Cardiac fibroblast (primary cell): ENCODE measurements around the gene CORT.

Experiments used
- DNase-seq, 2 donors: peaks; one replicate each; pipeline versions ENCODE4 v3.0.0 to v3.0.0-alpha.2; 2010; ENCODE audit warnings: low read depth in 2 of 2
- H3K4me3 ChIP-seq, 2 donors: replicated peaks in 1 of 2; 1 replicate in 1 of 2; 2 replicates in 1 of 2; pipeline ENCODE4 v1.5.1; 2011; ENCODE audit warnings: low read depth in 2 of 2, low read length in 2 of 2, mild to moderate bottlenecking in 2 of 2, moderate library complexity in 1 of 2
- CTCF ChIP-seq: IDR thresholded peaks from one replicate; pipeline ENCODE4 v1.5.1; 2011; ENCODE audit warnings: low read depth, mild to moderate bottlenecking, low read length, inconsistent platforms

CORT gene

DNA sequence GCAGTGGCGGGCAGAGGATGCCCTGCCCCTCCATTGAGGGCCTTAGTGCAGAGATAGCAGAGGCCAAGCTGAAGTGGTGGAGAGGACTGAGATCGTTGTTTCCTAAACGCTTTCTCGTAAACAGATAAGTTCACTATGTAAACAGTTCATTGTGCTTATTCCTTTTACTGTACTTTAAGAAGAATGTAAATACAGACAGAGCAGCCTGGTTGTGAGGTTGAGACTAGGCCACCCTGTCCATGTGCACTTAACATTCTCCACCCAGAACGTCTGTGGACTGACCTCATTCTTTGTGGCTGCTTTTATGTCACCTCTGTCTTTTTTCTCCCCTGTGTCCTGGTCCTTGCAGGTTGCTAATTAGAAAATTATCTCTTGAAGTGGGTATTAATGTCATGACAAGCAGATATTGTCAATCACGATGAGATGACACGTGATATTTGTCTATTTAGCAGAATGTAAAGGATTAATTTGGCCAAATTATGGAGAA lies 11.1 kb upstream of the CORT start:
- no peak overlapping the region for H3K4me3 ChIP-seq
- no peak for DNase-seq
- TF ChIP-seq CTCF: no peak

GRCh38 chr1:10440305-10440704 lies 9.5 kb upstream of the CORT start:
- DNase-seq: no peak
- no peak for TF ChIP-seq CTCF
- no peak overlapping the region for H3K4me3 ChIP-seq

GRCh38 chr1:10440794-10441193 lies 9.0 kb upstream of the CORT start:
- no peak for TF ChIP-seq CTCF
- H3K4me3 ChIP-seq: no peak overlapping the region
- no peak for DNase-seq

DNA sequence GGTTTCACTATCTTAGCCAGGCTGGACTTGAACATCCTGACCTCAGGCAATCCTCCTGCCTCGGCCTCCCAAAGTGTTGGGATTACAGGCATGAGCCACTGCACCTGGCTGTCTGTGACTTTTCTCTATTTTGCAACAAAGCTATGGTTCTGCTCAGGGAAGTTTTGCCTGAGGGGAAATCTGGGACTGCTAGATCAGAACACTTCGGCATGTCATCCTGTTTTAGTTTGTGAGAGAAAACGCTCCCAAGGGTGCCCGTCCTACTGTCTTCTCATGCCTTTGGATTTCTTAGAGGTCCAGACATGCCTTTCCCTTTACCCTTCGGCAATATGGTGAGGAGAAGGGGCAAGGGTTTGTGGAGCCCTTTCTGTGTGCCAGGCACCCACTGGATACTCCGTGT lies 5.6 kb upstream of the CORT start:
- TF ChIP-seq CTCF: no peak

DNA sequence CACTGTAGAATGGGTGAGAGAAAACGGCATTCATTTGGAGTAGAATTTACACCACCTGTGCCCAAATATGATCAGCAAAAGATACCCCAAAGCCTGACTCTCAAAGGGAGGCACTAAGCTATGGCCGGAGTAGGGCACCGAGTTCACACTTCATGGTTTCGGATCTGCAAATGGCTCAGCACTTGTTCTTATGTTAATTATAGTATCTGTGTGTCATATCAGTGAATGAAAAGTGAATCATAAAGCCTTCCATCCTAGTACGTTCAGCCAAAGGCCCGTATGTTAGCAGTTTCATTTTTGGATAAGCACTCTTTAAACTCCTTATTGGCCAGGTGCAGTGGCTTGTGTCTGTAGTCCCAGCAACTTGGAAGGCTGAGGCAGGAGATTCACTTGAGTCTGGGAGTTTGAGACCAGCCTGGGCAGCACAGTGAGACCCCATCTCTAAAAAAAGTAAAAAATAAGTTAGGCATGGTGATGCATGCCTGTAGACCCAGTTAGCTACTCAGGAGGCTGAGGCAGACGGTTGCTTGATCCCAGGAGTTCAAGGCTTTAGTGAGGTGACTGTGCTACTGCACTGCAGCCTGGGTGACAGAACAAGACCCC lies 4.9 kb upstream of the CORT start:
- no peak for DNase-seq
- no peak overlapping the region for H3K4me3 ChIP-seq
- TF ChIP-seq CTCF: no peak

More for the DNA sequence above, 5.6 kb upstream of the CORT start:
- no peak overlapping the region for H3K4me3 ChIP-seq
- DNase-seq: no peak

DNA sequence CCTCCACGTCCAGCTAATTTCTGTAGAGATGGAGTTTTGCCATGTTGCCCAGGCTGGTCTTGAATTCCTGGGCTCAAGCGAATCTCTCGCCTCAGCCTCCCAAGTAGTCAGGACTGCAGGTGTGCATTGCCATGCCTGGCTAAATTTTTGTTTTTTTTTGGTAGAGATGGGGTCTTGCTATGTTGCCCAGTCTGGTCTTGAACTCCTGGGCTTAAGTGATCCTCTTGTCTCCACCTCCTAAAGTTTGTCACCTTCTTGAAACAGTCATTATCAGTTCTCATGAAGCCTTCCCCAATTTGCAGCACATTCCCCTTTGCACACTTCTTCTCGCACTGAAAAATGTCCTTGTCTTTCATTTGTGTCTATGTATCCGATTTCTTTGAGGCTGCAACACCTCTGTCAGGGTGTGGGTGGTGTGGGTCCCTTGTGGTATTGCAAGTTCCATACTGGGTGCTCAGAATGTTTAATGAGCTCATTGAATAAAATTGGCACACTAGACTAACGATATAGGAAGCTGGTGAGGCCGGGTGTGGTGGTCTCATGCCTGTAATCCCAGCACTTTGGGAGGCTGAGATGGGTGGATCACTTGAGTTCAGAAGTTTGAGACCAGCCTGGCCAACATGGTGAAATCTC lies 2.9 kb upstream of the CORT start:
- no peak overlapping the region for H3K4me3 ChIP-seq
- TF ChIP-seq CTCF: no peak
- no peak for DNase-seq
